Endothelial cell of umbilical vein (primary cell): Measurements from ENCODE around the gene TMEM178B. TPM values are rescaled to one million over a fixed set of nuclear protein-coding genes. Genes with fewer than 3 reads are reported as not detected.

Experiments used
- BruUV-seq: library from RNA; stranded (reverse); fragments of 400-500 nt; replicated peaks from 2 replicates; lab custom pipeline; 2021; lab: Mats Ljungman, UMichigan
- CTCF ChIA-PET: fragments of 300-600, 350-600 bp; sonication (Branson Sonifier 250); formaldehyde crosslinking; loops from one replicate; lab custom pipeline; 2021; ENCODE audit warnings: antibody characterized with exemption, inconsistent platforms; lab: Charles Lee
- POLR2A ChIA-PET: fragments of 300-600, 350-600 bp; sonication (Branson Sonifier 250); formaldehyde crosslinking; loops from one replicate; lab custom pipeline; 2021; ENCODE audit warnings: antibody characterized with exemption, inconsistent platforms; lab: Charles Lee
- DNase-seq: peaks from one replicate; pipeline ENCODE4 v3.0.0-alpha.2; 2011; ENCODE audit warnings: low read depth, low spot score
- FAIRE-seq: peaks from 2 replicates; lab custom pipeline; 2011; peaks lifted over from hg19 to GRCh38; lab: Jason Lieb, UNC
- H2AFZ ChIP-seq: 2 replicates; pipeline ENCODE4 v1.6.0; 2012; ENCODE audit warnings: low read depth, low read length, control low read depth, inconsistent platforms
- H3K27ac ChIP-seq: 2 replicates; pipeline ENCODE4 v1.5.1; 2011; ENCODE audit warnings: low read depth, mild to moderate bottlenecking, control low read depth, low read length, moderate library complexity; ENCODE audit not compliant: insufficient read depth
- H3K27me3 ChIP-seq, 2 experiments: 2 replicates each; pipeline versions ENCODE4 v1.6.0 to v1.6.1; 2011; ENCODE audit warnings: low read length in 2 of 2, mixed read lengths in 1 of 2; ENCODE audit not compliant: control insufficient read depth in 2 of 2, insufficient read depth in 2 of 2
- H3K36me3 ChIP-seq, 2 experiments: 2 replicates in 1 of 2; 3 replicates in 1 of 2; pipeline ENCODE4 v1.5.1; 2011; ENCODE audit warnings: low read length in 2 of 2, mild to moderate bottlenecking in 1 of 2, moderate library complexity in 1 of 2; ENCODE audit not compliant: control insufficient read depth in 2 of 2, insufficient read depth in 2 of 2; ENCODE audit errors: extremely low read depth in 1 of 2
- H3K4me1 ChIP-seq: 3 replicates; pipeline ENCODE4 v1.5.1; 2011; ENCODE audit warnings: mild to moderate bottlenecking, low read length; ENCODE audit not compliant: control insufficient read depth, insufficient read depth; ENCODE audit errors: extremely low read depth
- H3K4me2 ChIP-seq: 2 replicates; pipeline ENCODE4 v1.6.1; 2011; ENCODE audit warnings: low read length, control low read depth, mixed read lengths; ENCODE audit not compliant: insufficient read depth
- H3K4me3 ChIP-seq, 3 experiments: fragments of 200-600 bp in 1 of 3; sonication (generic), shearing (Covaris generic) in 1 of 3; replicated peaks in 1 of 3; 2 replicates each; pipeline ENCODE4 v1.5.1; 2011 to 2016; ENCODE audit warnings: control low read depth in 3 of 3, low read length in 3 of 3, mild to moderate bottlenecking in 2 of 3, inconsistent platforms in 1 of 3, low read depth in 1 of 3, moderate library complexity in 1 of 3; ENCODE audit not compliant: insufficient read depth in 1 of 3
- H3K79me2 ChIP-seq: 2 replicates; pipeline ENCODE4 v1.6.0; 2012; ENCODE audit warnings: low read length, inconsistent platforms; ENCODE audit not compliant: control insufficient read depth, insufficient read depth
- H3K9ac ChIP-seq: replicated peaks from 2 replicates; pipeline ENCODE3; 2011; ENCODE audit warnings: low read length, control low read depth; ENCODE audit not compliant: insufficient read depth; ENCODE audit errors: extremely low read depth
- H3K9me1 ChIP-seq: replicated peaks from 3 replicates; pipeline ENCODE4 v1.6.0; 2011; ENCODE audit warnings: mild to moderate bottlenecking, low read length; ENCODE audit not compliant: control insufficient read depth, insufficient read depth; ENCODE audit errors: extremely low read depth
- H3K9me3 ChIP-seq: replicated peaks from 2 replicates; pipeline ENCODE4 v1.5.1; 2012; ENCODE audit warnings: low read length, inconsistent platforms; ENCODE audit not compliant: control insufficient read depth, insufficient read depth
- H4K20me1 ChIP-seq: replicated peaks from 2 replicates; pipeline ENCODE3; 2011; ENCODE audit warnings: mild to moderate bottlenecking, low read length; ENCODE audit not compliant: control insufficient read depth, insufficient read depth; ENCODE audit errors: extremely low read depth
- EZH2 ChIP-seq: IDR thresholded peaks from 2 replicates; pipeline ENCODE4 v1.6.1; 2012; ENCODE audit warnings: borderline replicate concordance, low read depth, mild to moderate bottlenecking, moderate library complexity, low read length, inconsistent platforms; ENCODE audit not compliant: severe bottlenecking
- FOS ChIP-seq: IDR thresholded peaks from 2 replicates; pipeline ENCODE4 v1.6.1; 2011; ENCODE audit warnings: mild to moderate bottlenecking, low read length, moderate library complexity, borderline replicate concordance; ENCODE audit not compliant: insufficient read depth
- GATA2 ChIP-seq: IDR thresholded peaks from 2 replicates; pipeline ENCODE4 v1.7.0; 2011; ENCODE audit warnings: low read depth, mild to moderate bottlenecking, moderate library complexity, mixed read lengths, low read length; ENCODE audit not compliant: insufficient read length, insufficient read depth
- JUN ChIP-seq: IDR thresholded peaks from 2 replicates; pipeline ENCODE4 v1.6.1; 2011; ENCODE audit warnings: borderline replicate concordance, low read depth; ENCODE audit not compliant: insufficient read length, insufficient read depth
- MYC ChIP-seq: IDR thresholded peaks from one replicate; pipeline ENCODE4 v1.6.1; 2011; ENCODE audit warnings: mild to moderate bottlenecking, low read depth, low read length
- POLR2A ChIP-seq: IDR thresholded peaks from 2 replicates; pipeline ENCODE4 v1.6.1; 2012; ENCODE audit warnings: low read depth, mild to moderate bottlenecking, control low read depth, low read length
- POLR2AphosphoS5 ChIP-seq: IDR thresholded peaks from 2 replicates; pipeline ENCODE4 v1.6.1; 2012; ENCODE audit warnings: low read depth, mild to moderate bottlenecking, control low read depth, low read length, moderate library complexity; ENCODE audit not compliant: insufficient read depth
- dilution Hi-C: fragments of 300-500 bp; cut with MboI; formaldehyde crosslinking; loops from one replicate; pipeline ENCODE4 v1.15.0; 2019; ENCODE audit warnings: low sequenced_read_pairs; ENCODE audit not compliant: extremely low pct_ligation_motif_present
- intact Hi-C: fragments of 100-400 bp; cut with micrococcal nuclease; formaldehyde crosslinking; loops from one replicate; pipeline ENCODE4 v1.10.0; 2022
- polyA plus RNA-seq, 4 experiments: library from polyadenylated mRNA; depleted of rRNA in 3 of 4; stranded (reverse) in 3 of 4; unstranded in 1 of 4; fragments of >200 nt; gene quantifications; 2 replicates each; pipeline versions ENCODE4 v1.2.1 to v1.2.3, GENCODE V29; 2011 to 2012; ENCODE audit warnings: missing spikeins in 1 of 4
- total RNA-seq: library from RNA; stranded (reverse); gene quantifications from 2 replicates; pipeline ENCODE4 v1.2.3, GENCODE V29; 2021
- TF ChIP-seq, protein P1 (sequence below): IDR thresholded peaks from 2 replicates; pipeline ENCODE4 v1.6.1; 2011; ENCODE audit not compliant: insufficient read depth, insufficient read length
- TF ChIP-seq, protein P2 (sequence below), 2 donors: IDR thresholded peaks; 1 replicate in 1 of 2; 2 replicates in 1 of 2; pipeline ENCODE4 v1.5.1; 2011; ENCODE audit warnings: low read length in 2 of 2, mild to moderate bottlenecking in 2 of 2, moderate library complexity in 2 of 2, control low read depth in 1 of 2, inconsistent platforms in 1 of 2, low read depth in 1 of 2; ENCODE audit not compliant: insufficient read depth in 1 of 2; ENCODE audit errors: extremely low read depth in 1 of 2

TMEM178B gene
- total and polyA plus RNA-seq, 2 donors (not counting 3 experiments of a cell fraction or from before 2014, with no cell fraction given): not detected

DNA sequence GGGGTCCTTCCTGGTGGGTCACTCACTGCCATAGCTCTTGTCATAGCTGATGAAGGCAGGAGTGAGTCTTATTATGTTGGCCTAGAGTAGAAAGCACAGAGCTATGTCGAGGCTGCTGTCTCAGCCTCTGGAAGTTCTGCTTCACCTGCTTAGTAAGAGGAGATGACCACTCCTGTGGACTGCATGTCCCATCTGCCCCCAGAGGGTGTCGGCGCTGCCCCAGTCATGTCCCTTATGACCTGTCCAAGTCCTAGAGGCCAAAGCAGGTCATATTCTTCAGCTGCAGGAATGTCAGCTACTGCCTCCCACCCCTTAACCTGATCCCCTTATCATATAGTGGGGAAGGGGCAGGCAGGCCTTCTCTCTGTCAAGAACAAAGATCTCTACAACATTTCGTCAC lies 405.0 kb downstream of the TMEM178B start:
- Histone ChIP-seq H3K27me3 (no peaks in the 10 kb centered on the region), H3K4me2 (no peak overlapping the region), H3K9me1 (no peaks in the 10 kb centered on the region), H3K9ac (no peak overlapping the region), H3K4me1 (no peaks in the 10 kb centered on the region), H4K20me1 (no peaks in the 10 kb centered on the region), H3K36me3 (no peaks in the 10 kb centered on the region), H2AFZ (no peak overlapping the region), H3K79me2 (no peaks in the 10 kb centered on the region), H3K27ac (no peak overlapping the region), H3K4me3 (no peak overlapping the region), H3K9me3 (no peaks in the 10 kb centered on the region)
- no peak for DNase-seq
- dilution Hi-C loops (no loop called here), intact Hi-C loops (no loop called here)
- TF ChIP-seq GATA2: no peak
- no peak for TF ChIP-seq FOS
- TF ChIP-seq, protein P1, sequence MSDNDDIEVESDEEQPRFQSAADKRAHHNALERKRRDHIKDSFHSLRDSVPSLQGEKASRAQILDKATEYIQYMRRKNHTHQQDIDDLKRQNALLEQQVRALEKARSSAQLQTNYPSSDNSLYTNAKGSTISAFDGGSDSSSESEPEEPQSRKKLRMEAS: no peak
- no peak for TF ChIP-seq JUN
- TF ChIP-seq, protein P2, sequence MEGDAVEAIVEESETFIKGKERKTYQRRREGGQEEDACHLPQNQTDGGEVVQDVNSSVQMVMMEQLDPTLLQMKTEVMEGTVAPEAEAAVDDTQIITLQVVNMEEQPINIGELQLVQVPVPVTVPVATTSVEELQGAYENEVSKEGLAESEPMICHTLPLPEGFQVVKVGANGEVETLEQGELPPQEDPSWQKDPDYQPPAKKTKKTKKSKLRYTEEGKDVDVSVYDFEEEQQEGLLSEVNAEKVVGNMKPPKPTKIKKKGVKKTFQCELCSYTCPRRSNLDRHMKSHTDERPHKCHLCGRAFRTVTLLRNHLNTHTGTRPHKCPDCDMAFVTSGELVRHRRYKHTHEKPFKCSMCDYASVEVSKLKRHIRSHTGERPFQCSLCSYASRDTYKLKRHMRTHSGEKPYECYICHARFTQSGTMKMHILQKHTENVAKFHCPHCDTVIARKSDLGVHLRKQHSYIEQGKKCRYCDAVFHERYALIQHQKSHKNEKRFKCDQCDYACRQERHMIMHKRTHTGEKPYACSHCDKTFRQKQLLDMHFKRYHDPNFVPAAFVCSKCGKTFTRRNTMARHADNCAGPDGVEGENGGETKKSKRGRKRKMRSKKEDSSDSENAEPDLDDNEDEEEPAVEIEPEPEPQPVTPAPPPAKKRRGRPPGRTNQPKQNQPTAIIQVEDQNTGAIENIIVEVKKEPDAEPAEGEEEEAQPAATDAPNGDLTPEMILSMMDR (IDR thresholded peaks at IDR 0.05; ENCODE audit: extremely low read depth in 1 of 2, insufficient read depth in 1 of 2, low read depth in 1 of 2, low read length in 2 of 2): no peak
- TF ChIP-seq POLR2AphosphoS5: no peak
- no peak for TF ChIP-seq EZH2
- no peak for TF ChIP-seq POLR2A
- no peak for TF ChIP-seq MYC
- no peak for FAIRE-seq
- no TSS peak for BruUV-seq
- ChIA-PET CTCF (no interaction called here), POLR2A (no interaction called here)
